ENCODE measurements around the gene MUS81. TPM values are rescaled to one million over a fixed set of nuclear protein-coding genes. Genes with fewer than 3 reads are reported as not detected.
A peak's percentile ranks its signal among the peaks of the same experiment; 100 is the strongest.

The MUS81 gene
- total and polyA plus RNA-seq, 2 of the 13 experiments (the other 11 are each of a cell fraction or from before 2014, with no cell fraction given), result 25.6 to 30.2 TPM

DNA sequence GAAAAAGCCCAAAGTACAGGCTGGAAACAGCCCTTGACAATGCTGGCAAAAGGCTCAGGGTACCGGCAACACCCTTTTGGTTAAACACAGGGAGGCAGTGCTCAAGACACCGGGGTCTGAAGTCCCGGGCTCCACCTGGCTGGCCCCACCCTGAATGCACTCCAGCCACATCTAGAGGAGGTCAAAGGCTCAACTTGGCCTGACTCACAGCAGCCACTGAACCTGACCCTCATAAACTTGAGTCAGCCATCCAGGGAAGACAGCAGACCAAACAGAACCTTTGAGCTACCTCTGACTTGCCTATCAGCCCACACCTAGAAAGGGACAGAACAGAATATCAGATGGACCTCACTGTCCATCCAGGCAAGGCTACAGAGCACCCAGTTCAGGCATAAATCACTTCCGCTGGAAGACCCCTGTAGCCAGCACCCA lies 6.1 kb upstream of the MUS81 start (continued):
- TF ChIP-seq, protein P1, sequence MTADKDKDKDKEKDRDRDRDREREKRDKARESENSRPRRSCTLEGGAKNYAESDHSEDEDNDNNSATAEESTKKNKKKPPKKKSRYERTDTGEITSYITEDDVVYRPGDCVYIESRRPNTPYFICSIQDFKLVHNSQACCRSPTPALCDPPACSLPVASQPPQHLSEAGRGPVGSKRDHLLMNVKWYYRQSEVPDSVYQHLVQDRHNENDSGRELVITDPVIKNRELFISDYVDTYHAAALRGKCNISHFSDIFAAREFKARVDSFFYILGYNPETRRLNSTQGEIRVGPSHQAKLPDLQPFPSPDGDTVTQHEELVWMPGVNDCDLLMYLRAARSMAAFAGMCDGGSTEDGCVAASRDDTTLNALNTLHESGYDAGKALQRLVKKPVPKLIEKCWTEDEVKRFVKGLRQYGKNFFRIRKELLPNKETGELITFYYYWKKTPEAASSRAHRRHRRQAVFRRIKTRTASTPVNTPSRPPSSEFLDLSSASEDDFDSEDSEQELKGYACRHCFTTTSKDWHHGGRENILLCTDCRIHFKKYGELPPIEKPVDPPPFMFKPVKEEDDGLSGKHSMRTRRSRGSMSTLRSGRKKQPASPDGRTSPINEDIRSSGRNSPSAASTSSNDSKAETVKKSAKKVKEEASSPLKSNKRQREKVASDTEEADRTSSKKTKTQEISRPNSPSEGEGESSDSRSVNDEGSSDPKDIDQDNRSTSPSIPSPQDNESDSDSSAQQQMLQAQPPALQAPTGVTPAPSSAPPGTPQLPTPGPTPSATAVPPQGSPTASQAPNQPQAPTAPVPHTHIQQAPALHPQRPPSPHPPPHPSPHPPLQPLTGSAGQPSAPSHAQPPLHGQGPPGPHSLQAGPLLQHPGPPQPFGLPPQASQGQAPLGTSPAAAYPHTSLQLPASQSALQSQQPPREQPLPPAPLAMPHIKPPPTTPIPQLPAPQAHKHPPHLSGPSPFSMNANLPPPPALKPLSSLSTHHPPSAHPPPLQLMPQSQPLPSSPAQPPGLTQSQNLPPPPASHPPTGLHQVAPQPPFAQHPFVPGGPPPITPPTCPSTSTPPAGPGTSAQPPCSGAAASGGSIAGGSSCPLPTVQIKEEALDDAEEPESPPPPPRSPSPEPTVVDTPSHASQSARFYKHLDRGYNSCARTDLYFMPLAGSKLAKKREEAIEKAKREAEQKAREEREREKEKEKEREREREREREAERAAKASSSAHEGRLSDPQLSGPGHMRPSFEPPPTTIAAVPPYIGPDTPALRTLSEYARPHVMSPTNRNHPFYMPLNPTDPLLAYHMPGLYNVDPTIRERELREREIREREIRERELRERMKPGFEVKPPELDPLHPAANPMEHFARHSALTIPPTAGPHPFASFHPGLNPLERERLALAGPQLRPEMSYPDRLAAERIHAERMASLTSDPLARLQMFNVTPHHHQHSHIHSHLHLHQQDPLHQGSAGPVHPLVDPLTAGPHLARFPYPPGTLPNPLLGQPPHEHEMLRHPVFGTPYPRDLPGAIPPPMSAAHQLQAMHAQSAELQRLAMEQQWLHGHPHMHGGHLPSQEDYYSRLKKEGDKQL (CRISPR knock-in tag; IDR thresholded peaks at IDR 0.05; ENCODE audit: low read depth), result no peak
- TF ChIP-seq, protein P2, sequence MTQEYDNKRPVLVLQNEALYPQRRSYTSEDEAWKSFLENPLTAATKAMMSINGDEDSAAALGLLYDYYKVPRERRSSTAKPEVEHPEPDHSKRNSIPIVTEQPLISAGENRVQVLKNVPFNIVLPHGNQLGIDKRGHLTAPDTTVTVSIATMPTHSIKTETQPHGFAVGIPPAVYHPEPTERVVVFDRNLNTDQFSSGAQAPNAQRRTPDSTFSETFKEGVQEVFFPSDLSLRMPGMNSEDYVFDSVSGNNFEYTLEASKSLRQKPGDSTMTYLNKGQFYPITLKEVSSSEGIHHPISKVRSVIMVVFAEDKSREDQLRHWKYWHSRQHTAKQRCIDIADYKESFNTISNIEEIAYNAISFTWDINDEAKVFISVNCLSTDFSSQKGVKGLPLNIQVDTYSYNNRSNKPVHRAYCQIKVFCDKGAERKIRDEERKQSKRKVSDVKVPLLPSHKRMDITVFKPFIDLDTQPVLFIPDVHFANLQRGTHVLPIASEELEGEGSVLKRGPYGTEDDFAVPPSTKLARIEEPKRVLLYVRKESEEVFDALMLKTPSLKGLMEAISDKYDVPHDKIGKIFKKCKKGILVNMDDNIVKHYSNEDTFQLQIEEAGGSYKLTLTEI (CRISPR knock-in tag; conservative IDR thresholded peaks at IDR 0.05), result no peak
- TF ChIP-seq MEIS1 (CRISPR knock-in tag; IDR thresholded peaks at IDR 0.05; ENCODE audit: borderline replicate concordance) (0 out of 2 replicates have a peak, but pooled peaks have one; percentile 50), NCOA5 (CRISPR knock-in tag; IDR thresholded peaks at IDR 0.05) (no peak), HMG20B (CRISPR knock-in tag; conservative IDR thresholded peaks at IDR 0.05) (no peak), NFE2 (CRISPR knock-in tag; IDR thresholded peaks at IDR 0.05) (no peak), ZBTB21 (CRISPR knock-in tag; IDR thresholded peaks at IDR 0.05) (no peak), HDAC2 (CRISPR knock-in tag; IDR thresholded peaks at IDR 0.05) (no peak), ZNF678 (CRISPR knock-in tag; IDR thresholded peaks at IDR 0.05) (no peak), TSC22D2 (CRISPR knock-in tag; IDR thresholded peaks at IDR 0.05; ENCODE audit: borderline replicate concordance) (no peak), KDM6A (CRISPR knock-in tag; IDR thresholded peaks at IDR 0.05; ENCODE audit: low read depth) (no peak), ZNF773 (CRISPR knock-in tag; IDR thresholded peaks at IDR 0.05; ENCODE audit: borderline replicate concordance) (no peak), BCL6 (CRISPR knock-in tag; IDR thresholded peaks at IDR 0.05) (peak; percentile 92), PHF21A (CRISPR knock-in tag; IDR thresholded peaks at IDR 0.05) (0 out of 2 replicates have a peak, but pooled peaks have one; percentile 38), ZNF256 (CRISPR knock-in tag; conservative IDR thresholded peaks at IDR 0.05) (no peak), MEF2D (CRISPR knock-in tag; IDR thresholded peaks at IDR 0.05) (no peak), ATF7 (IDR thresholded peaks at IDR 0.05) (no peak), ATF7 (CRISPR knock-in tag; IDR thresholded peaks at IDR 0.05) (no peak), NFYC (CRISPR knock-in tag; IDR thresholded peaks at IDR 0.05) (no peak), ETV6 (CRISPR knock-in tag; conservative IDR thresholded peaks at IDR 0.05) (no peak), GPN1 (CRISPR knock-in tag; IDR thresholded peaks at IDR 0.05; ENCODE audit: borderline replicate concordance) (no peak), KDM5B (CRISPR knock-in tag; IDR thresholded peaks at IDR 0.05; ENCODE audit: borderline replicate concordance) (no peak), ZNF570 (CRISPR knock-in tag; IDR thresholded peaks at IDR 0.05; ENCODE audit: borderline replicate concordance) (no peak), ZEB1 (IDR thresholded peaks at IDR 0.05; ENCODE audit: insufficient replicate concordance, low read depth) (no peak), HOXA9 (CRISPR knock-in tag; IDR thresholded peaks at IDR 0.05; ENCODE audit: borderline replicate concordance) (no peak), NCOA1 (CRISPR knock-in tag; IDR thresholded peaks at IDR 0.05) (no peak), SIN3B (IDR thresholded peaks at IDR 0.05; ENCODE audit: low read length) (no peak), SOX6 (IDR thresholded peaks at IDR 0.05) (no peak), SOX6 (CRISPR knock-in tag; IDR thresholded peaks at IDR 0.05) (no peak)

Data from HepG2 (cell line).